PC-9 (cell line): ENCODE results near the gene FOXF1.

Experiments
- CTCF ChIP-seq: fragments of 200-600 bp; sonication (generic); conservative IDR thresholded peaks from 2 replicates; pipeline ENCODE4 v1.6.1; 2017; ENCODE audit warnings: mixed run types, antibody characterized with exemption, mild to moderate bottlenecking, moderate library complexity
- EZH2 ChIP-seq: fragments of 200-600 bp; sonication (generic); IDR thresholded peaks from 2 replicates; pipeline ENCODE4 v1.8.0; 2017; ENCODE audit warnings: antibody characterized with exemption, low read depth

- TF ChIP-seq CTCF (no peak), EZH2 (no peak)
These were observed 44.2 kb downstream of the FOXF1 start for GRCh38 chr16:86554599-86554916.
